NCI-H2196 treated with DMSO at 0.1 percent for 48 hours (cell line): ENCODE measurements around the gene IL12RB1.

Source experiments
- DNase-seq: peaks from one replicate; lab custom pipeline; 2025; ENCODE audit not compliant: unreplicated experiment; lab: John Stamatoyannopoulos, UW

The IL12RB1 gene

DNA sequence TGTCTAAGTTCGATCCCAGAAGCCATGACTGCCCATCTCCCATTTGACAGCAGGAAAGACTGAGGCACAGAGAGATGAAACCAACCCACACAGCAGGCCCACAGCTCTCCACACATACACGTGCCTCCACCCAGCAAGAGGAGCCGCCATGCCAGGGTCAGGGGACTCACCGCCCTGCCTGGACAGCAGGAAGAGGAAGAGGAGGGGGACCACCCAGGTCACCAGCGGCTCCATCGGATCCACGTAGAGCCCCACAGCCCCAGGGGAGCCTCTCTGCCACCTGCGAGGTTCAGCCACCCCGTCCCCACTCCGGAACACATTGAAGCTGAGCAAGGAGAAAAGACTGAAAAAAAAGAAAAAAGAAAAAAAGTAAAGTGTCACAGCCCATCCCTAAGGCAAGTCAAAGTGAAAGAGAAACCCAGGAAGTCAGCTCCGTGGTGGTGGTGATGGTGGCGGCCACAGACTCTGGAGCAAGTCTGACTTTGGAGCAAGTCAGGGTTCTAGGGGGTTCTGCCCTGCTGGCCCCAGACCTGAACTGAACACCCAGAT, at the start of gene IL12RB1:
TSS of gene IL12RB1 (minus strand) at position 345 of the 549 bp plus-strand sequence. CDS start at position 234, 111 bp downstream.
- DNase-seq: no peak

DNA sequence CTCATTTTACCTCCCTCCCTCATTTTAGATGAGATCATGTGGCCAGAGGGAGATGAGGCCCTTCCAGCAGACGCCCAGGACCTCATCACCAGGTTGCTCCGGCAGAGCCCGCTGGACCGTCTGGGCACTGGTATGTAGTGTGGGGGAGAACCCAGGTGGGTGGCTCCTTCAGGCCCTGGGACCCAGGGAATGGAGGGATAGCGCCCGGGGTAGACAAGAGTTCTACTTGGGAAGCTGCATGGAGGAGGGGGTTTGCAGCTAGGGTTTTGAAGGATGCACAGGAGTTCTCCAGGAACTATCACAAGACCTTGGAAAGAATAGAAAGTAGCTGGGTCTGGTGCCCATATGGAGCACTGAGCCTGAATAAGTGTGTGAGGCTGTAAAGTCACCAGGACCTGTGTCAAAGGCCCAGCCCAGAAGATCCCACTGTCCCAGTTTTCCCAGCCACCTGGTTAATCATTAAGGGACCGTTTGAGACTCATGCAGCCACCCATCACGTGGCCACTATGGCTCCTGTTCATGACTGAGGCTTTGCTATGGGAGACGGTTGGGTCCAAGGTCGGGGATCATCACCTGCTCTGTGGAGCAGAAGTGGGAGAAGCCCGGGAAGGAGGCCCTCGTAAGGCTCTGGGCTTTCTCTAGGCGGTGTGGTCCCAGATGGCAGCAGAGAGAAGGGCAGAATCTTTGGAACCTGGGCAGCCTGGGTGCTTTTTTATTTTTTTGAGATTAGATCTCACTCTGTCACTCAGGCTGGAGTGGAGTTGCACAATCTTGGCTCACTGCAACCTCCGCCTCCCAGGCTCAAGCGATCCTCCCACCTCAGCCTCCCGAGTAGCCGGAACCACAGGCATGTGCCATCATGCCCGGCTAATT, 49.2 kb upstream of the IL12RB1 start:
- no peak for DNase-seq

GRCh38 chr19:18131841-18132596, 45.3 kb upstream of the IL12RB1 start:
- DNase-seq: no peak

- DNase-seq: no peak
Measured at GRCh38 chr19:18130523-18131242, 43.9 kb upstream of the IL12RB1 start.

- no peak for DNase-seq
Measured at GRCh38 chr19:18128805-18129204, 42.1 kb upstream of the IL12RB1 start.

- no peak for DNase-seq
Measured at GRCh38 chr19:18128044-18128443, 41.3 kb upstream of the IL12RB1 start.

GRCh38 chr19:18126097-18126496, 39.4 kb upstream of the IL12RB1 start:
- DNase-seq: no peak

DNA sequence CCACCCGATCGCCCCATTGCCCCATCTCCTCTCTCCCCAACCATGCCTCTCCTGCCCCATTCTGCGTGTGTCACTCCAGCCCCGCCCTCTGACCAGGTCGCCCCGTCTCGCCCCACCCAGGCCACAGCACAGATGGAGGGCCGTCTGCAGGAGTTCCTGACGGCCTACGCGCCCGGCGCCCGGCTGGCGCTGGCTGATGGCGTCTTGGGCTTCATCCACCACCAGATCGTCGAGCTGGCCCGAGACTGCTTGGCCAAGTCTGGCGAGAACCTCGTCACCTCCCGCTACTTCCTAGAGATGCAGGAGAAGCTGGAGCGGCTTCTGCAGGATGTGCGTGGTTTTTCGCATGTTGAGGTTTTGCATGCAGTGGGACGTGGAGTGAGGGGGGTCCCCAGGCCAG, 37.1 kb upstream of the IL12RB1 start:
- no peak for DNase-seq

DNA sequence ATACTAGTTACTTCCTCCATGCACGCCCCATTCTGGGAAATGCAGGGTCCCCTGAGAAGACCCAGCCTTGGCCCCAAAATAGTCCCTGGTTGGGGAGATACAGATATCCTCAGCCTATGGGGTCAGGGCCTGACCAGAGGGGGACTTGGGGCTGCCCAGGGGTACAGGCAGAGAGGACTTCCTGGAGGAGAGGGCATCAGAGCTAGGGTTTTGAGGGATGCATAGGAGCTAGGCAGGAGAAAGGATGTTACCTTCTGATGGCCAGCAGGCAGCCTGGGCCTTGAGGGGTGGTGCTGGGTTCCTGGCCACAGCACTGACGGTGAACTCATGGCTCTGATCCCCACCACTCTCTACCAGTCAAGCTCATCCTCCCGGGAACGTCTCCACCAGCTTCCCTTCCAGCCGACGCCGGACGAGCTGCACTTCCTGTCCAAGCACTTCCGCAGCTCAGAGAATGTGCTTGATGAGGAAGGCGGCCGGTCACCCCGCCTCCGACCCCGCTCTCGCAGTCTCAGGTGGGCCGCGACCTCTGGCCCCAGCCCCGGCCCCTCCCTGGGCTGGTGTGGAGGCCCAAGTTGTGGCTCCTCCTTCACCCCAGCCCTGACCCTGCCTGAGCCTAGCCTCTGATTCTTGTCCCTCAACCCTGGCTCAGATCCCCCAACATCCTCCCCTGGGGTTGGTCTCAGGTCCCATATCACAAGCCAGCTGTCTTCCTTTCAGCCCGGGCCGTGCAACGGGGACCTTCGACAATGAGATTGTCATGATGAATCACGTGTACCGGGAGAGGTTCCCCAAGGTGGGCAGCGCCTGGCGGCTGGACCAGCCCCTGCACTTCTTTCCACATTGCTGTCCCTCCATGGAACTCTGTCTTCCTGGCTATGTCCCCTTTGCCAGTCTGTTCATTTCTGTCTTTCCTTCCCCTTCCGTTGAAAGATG, 36.4 kb upstream of the IL12RB1 start:
- no peak for DNase-seq

DNA sequence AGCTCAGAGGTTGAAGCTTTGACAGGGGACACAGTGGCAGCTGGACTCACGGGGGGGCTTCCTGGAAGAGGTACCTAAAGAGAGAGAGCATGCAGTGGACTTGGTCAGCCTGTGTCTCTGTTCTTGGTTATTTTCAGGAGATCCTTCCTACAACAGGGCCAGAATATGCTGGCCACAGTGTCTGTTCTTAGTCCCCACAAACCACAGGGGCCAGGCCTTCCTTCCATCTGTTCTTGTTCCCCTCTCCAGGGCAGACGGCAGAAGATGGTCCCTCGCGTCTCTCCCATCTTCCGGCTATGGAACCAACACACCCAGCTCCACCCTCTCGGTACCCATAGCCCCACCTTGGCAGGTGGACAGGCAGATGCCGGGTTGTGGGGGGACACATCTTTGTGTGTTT, 35.7 kb upstream of the IL12RB1 start:
- no peak for DNase-seq

GRCh38 chr19:18121166-18121565, 34.4 kb upstream of the IL12RB1 start:
- no peak for DNase-seq

DNA sequence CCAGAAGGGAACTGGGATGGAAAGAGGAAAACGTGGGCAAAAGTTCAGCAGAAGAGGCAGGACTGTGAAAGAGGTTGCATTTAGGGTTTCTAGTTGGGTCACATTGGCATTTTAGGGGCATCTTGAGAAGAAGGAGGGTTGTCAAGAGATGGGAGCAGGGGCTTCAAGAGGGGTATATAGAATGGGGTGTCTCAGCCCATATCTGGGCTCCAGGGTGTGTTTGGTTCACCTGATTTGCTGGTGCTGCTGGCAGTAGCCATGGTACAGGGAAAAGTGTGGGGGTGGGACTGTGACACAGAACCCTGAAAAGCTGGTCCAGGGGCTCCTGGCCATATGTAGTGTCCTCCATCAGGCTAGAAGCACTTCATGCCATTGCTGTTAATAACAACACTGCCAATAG, 33.4 kb upstream of the IL12RB1 start:
- no peak for DNase-seq

- no peak for DNase-seq
Measured at GRCh38 chr19:18119717-18120105, 33.0 kb upstream of the IL12RB1 start.

- no peak for DNase-seq
Measured at GRCh38 chr19:18119013-18119716, 32.4 kb upstream of the IL12RB1 start.

DNA sequence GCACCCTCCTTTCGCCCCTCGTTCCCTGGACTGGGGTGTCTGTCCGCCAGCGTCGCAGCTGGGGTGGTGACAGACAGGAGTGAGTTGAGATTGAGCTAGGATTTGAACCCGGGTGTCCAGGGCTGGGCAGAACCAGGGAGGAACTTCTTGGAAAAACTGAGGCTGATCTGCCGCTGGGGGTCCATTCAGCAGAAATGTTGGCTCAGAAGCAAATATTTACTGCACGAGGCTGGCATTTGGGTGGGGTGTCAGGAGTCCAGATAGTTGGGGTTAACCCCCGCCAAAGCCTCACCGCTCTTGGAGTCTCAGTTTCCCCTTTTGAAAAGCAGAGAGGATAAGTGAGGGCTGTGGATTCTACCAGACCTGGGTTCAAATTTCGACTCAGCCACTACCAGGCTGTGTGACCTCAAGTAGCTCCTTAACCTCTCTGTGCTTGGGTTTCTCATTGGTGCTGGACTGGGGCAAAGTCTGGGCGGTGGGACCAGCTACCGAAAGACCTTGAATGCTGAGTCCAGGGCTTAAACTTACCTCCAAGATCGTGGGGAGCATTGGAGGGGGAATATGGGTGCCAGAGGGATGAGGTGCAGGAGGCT, 31.8 kb upstream of the IL12RB1 start:
- DNase-seq: no peak

GRCh38 chr19:18117692-18118378, 31.1 kb upstream of the IL12RB1 start:
- peak; percentile 79 for DNase-seq

DNA sequence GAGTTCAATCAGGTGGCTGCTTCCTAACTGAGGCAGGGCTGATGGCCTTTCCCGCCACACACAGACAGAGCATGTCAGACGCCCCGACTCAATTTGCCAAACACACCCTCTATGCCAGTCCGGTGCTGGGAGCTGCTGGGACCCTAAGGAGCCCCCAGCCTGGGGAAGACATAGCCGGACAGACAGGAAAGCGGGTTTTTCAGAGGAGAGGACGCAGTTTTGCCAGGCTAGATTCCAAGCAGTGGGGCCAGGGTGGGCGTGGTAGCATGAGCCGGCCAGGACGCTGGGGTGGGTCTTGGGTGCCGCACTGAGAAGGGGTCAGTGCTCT, 30.6 kb upstream of the IL12RB1 start:
- no peak for DNase-seq

GRCh38 chr19:18114483-18114882, 27.7 kb upstream of the IL12RB1 start:
- no peak for DNase-seq

DNA sequence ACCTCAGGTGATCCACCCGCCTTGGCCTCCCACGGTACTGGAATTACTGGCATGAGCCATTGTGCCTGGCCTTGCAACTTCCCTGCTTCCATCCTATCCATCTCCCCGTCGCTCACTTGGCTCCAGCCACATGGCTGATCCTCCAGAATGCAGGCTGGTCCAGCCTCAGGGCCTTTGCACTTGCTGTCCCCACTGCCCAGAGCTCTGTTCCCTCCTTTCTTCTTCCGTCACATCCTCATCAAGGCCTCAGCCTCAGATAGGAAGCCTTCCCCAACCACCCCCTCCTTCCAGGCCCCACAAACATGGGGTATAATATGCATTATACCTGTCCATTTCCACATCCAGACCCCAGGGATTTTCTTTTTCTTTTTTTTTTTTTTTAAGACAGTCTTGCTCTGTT, 27.1 kb upstream of the IL12RB1 start:
- DNase-seq: no peak
